OCI-LY3 (cell line): ENCODE results near the gene CNNM1.

ENCODE experiments used
- CTCF ChIP-seq: fragments of 200-600, 300-600 bp; sonication (generic); IDR thresholded peaks from 2 replicates; pipeline ENCODE4 v1.5.1; 2014; ENCODE audit warnings: antibody characterized with exemption, low read length, low read depth
- EZH2phosphoT487 ChIP-seq: fragments of 200-600 bp; shearing (Covaris generic); IDR thresholded peaks from 2 replicates; pipeline ENCODE4 v1.6.1; 2018; ENCODE audit warnings: antibody characterized with exemption, mixed run types, low read depth

GRCh38 chr10:99393683-99394082 is 64.5 kb downstream of the CNNM1 start:
- no peak for TF ChIP-seq CTCF
- TF ChIP-seq EZH2phosphoT487, result no peak
